ENCODE data around the gene KLF16. TPM values are rescaled to one million over a fixed set of nuclear protein-coding genes. Genes with fewer than 3 reads are reported as not detected.

Gene KLF16
- total RNA-seq, 4 donors from 2014 or later = 2.4 to 3.4 (median 2.9) TPM; not detected in 1

GRCh38 chr19:1873524-1874473 is 10.4 kb upstream of the KLF16 start:
- TF ChIP-seq CTCF (IDR thresholded peaks at IDR 0.05; ENCODE audit: low read depth) = no peak

- TF ChIP-seq CTCF (IDR thresholded peaks at IDR 0.05; ENCODE audit: low read depth) = no peak
Measured at GRCh38 chr19:1872807-1873523, 9.6 kb upstream of the KLF16 start.

GRCh38 chr19:1871630-1872029 is 8.3 kb upstream of the KLF16 start:
- TF ChIP-seq CTCF (IDR thresholded peaks at IDR 0.05; ENCODE audit: low read depth) = no peak

GRCh38 chr19:1871140-1871597 is 7.8 kb upstream of the KLF16 start:
- TF ChIP-seq CTCF (IDR thresholded peaks at IDR 0.05; ENCODE audit: low read depth) = no peak

- TF ChIP-seq CTCF (IDR thresholded peaks at IDR 0.05; ENCODE audit: low read depth) = no peak
Measured at GRCh38 chr19:1868971-1869370, 5.6 kb upstream of the KLF16 start.

GRCh38 chr19:1867349-1867724 is 4.0 kb upstream of the KLF16 start:
- TF ChIP-seq CTCF (IDR thresholded peaks at IDR 0.05; ENCODE audit: low read depth) = no peak

All from subcutaneous adipose tissue (tissue), 4 donors.